A549 (cell line): Measurements from ENCODE around the gene UBAP1. TPM values are rescaled to one million over a fixed set of nuclear protein-coding genes. Genes with fewer than 3 reads are reported as not detected.
A peak's percentile ranks its signal among the peaks of the same experiment; 100 is the strongest.

Experiments used
- ATAC-seq, 2 experiments: fragments of 200-7000 bp in 1 of 2; fragments of >200 bp in 1 of 2; cut with Nextera tagmentation in 1 of 2; cut with Tn5 transposase in 1 of 2; 3 replicates each; pipeline versions ENCODE4 v1.8.0 to v1.9.1; 2018 to 2020; ENCODE audit warnings: mild to moderate bottlenecking in 1 of 2, moderate library complexity in 1 of 2
- CTCF ChIA-PET: fragments of 300-600 bp; sonication (Branson Sonifier 250); formaldehyde crosslinking; extraction: SDS; loops from one replicate; lab custom pipeline; 2021; ENCODE audit warnings: antibody characterized with exemption, inconsistent platforms; lab: Yijun Ruan, JAX
- POLR2A ChIA-PET: fragments of 350-600 bp; formaldehyde crosslinking; extraction: SDS; loops from one replicate; lab custom pipeline; 2021; ENCODE audit warnings: antibody characterized with exemption, inconsistent platforms; lab: Yijun Ruan, JAX
- DNase-seq, 2 experiments: peaks; one replicate each; pipeline versions ENCODE4 v3.0.0 to v3.0.0-alpha.2; 2011 to 2016; ENCODE audit warnings: low read depth in 1 of 2, low spot score in 1 of 2
- FAIRE-seq: peaks from 2 replicates; lab custom pipeline; 2011; peaks lifted over from hg19 to GRCh38; lab: Jason Lieb, UNC
- H3K27ac ChIP-seq, 2 experiments: fragments of >200 bp; sonication (Bioruptor Twin); formaldehyde crosslinking; 3 replicates each; pipeline ENCODE4 v1.5.1; 2016 to 2017
- H3K4me1 ChIP-seq: fragments of >200 bp; sonication (Bioruptor Twin); formaldehyde crosslinking; 3 replicates; pipeline ENCODE4 v1.6.1; 2016
- H3K4me2 ChIP-seq: fragments of >200 bp; sonication (Bioruptor Twin); formaldehyde crosslinking; 3 replicates; pipeline ENCODE4 v1.6.1; 2016
- H3K4me3 ChIP-seq: fragments of >200 bp; sonication (Bioruptor Twin); formaldehyde crosslinking; 3 replicates; pipeline ENCODE4 v1.5.1; 2016
- H3K9me3 ChIP-seq: fragments of >200 bp; sonication (Bioruptor Twin); formaldehyde crosslinking; 3 replicates; pipeline ENCODE4 v1.6.1; 2016
- CBX2 ChIP-seq: fragments of 200-600 bp; sonication (generic); IDR thresholded peaks from 2 replicates; pipeline ENCODE4 v1.6.1; 2016; ENCODE audit warnings: low read depth, mild to moderate bottlenecking, borderline replicate concordance
- CHD4 ChIP-seq: fragments of 200-600 bp; sonication (generic); IDR thresholded peaks from 2 replicates; pipeline ENCODE4 v1.6.1; 2016; ENCODE audit warnings: antibody characterized with exemption, mild to moderate bottlenecking, borderline replicate concordance
- EP300 ChIP-seq, 2 experiments: fragments of >200 bp; sonication (Bioruptor Twin); formaldehyde crosslinking; IDR thresholded peaks; 2 replicates in 1 of 2; 3 replicates in 1 of 2; pipeline ENCODE4 v1.6.1; 2016 to 2017
- ESRRA ChIP-seq: fragments of 150-350 bp; IDR thresholded peaks from 2 replicates; pipeline ENCODE4 v1.6.1; 2014; ENCODE audit warnings: mild to moderate bottlenecking, low read length, borderline replicate concordance
- FOSL2 ChIP-seq, 2 experiments: fragments of 450-650 bp in 1 of 2; fragments of >200 bp in 1 of 2; sonication (Bioruptor Twin) in 1 of 2; formaldehyde crosslinking; IDR thresholded peaks; 2 replicates each; pipeline versions ENCODE4 v1.5.0 to v1.6.1; 2016 to 2020; ENCODE audit warnings: mild to moderate bottlenecking in 1 of 2, moderate library complexity in 1 of 2
- HEYL ChIP-seq: fragments of 250-450 bp; sonication (Bioruptor Pico); IDR thresholded peaks from 2 replicates; pipeline ENCODE4 v1.8.0; 2021; ENCODE audit warnings: mild to moderate bottlenecking, moderate library complexity
- HOXB13 ChIP-seq: fragments of 250-450 bp; sonication (Bioruptor Pico); IDR thresholded peaks from 2 replicates; pipeline ENCODE4 v1.5.0; 2020; ENCODE audit warnings: low read depth, mild to moderate bottlenecking, moderate library complexity
- HOXB5 ChIP-seq: fragments of 250-450 bp; sonication (Bioruptor Pico); IDR thresholded peaks from 2 replicates; pipeline ENCODE4 v1.5.0; 2020; ENCODE audit warnings: mild to moderate bottlenecking, moderate library complexity
- JUN ChIP-seq, 2 experiments: fragments of >200 bp; sonication (Bioruptor Twin); formaldehyde crosslinking; IDR thresholded peaks; 2 replicates in 1 of 2; 3 replicates in 1 of 2; pipeline ENCODE4 v1.6.1; 2016 to 2017
- JUNB ChIP-seq: fragments of >200 bp; sonication (Bioruptor Twin); formaldehyde crosslinking; IDR thresholded peaks from 2 replicates; pipeline ENCODE4 v1.6.1; 2016
- KDM1A ChIP-seq: fragments of 200-600 bp; sonication (generic); IDR thresholded peaks from 2 replicates; pipeline ENCODE4 v1.6.1; 2016; ENCODE audit warnings: low read depth, mild to moderate bottlenecking
- KDM5A ChIP-seq: fragments of 200-600 bp; sonication (generic); IDR thresholded peaks from 2 replicates; pipeline ENCODE4 v1.6.1; 2016; ENCODE audit warnings: antibody characterized with exemption, mild to moderate bottlenecking
- MAFK ChIP-seq: fragments of 450-650 bp; IDR thresholded peaks from 2 replicates; pipeline ENCODE4 v1.6.1; 2014; ENCODE audit not compliant: partially characterized antibody
- NFE2L2 ChIP-seq: fragments of 150-350 bp; conservative IDR thresholded peaks from 2 replicates; pipeline ENCODE4 v1.6.1; 2014; ENCODE audit warnings: low read length
- NR3C1 ChIP-seq: fragments of >200 bp; sonication (Bioruptor Twin); formaldehyde crosslinking; IDR thresholded peaks from 3 replicates; pipeline ENCODE4 v1.6.1; 2017
- POLR2A ChIP-seq: IDR thresholded peaks from 2 replicates; pipeline ENCODE4 v1.6.1; 2012; ENCODE audit warnings: mild to moderate bottlenecking, low read length
- POLR2AphosphoS2 ChIP-seq: conservative IDR thresholded peaks from 2 replicates; pipeline ENCODE4 v1.6.1; 2012; ENCODE audit warnings: low read length, improper control_type of control experiment, inconsistent platforms
- RARB ChIP-seq: fragments of 250-450 bp; sonication (Bioruptor Pico); IDR thresholded peaks from 2 replicates; pipeline ENCODE4 v1.8.0; 2021; ENCODE audit warnings: mild to moderate bottlenecking, moderate library complexity
- RFX5 ChIP-seq: fragments of 450-650 bp; IDR thresholded peaks from 2 replicates; pipeline ENCODE4 v1.7.1; 2014; ENCODE audit warnings: antibody characterized with exemption, mild to moderate bottlenecking, moderate library complexity
- SMC3 ChIP-seq: fragments of >200 bp; sonication (Bioruptor Twin); formaldehyde crosslinking; IDR thresholded peaks from 3 replicates; pipeline ENCODE4 v1.6.1; 2018; ENCODE audit warnings: inconsistent platforms
- SREBF2 ChIP-seq: fragments of 450-650 bp; IDR thresholded peaks from 2 replicates; pipeline ENCODE4 v1.6.1; 2014; ENCODE audit warnings: mild to moderate bottlenecking, moderate library complexity
- TFCP2L1 ChIP-seq: fragments of 250-450 bp; sonication (Bioruptor Pico); IDR thresholded peaks from 2 replicates; pipeline ENCODE4 v1.5.0; 2021; ENCODE audit warnings: mild to moderate bottlenecking
- ZC3H11A ChIP-seq: fragments of 450-650 bp; IDR thresholded peaks from 2 replicates; pipeline ENCODE4 v1.6.1; 2014; ENCODE audit warnings: antibody characterized with exemption, mild to moderate bottlenecking
- ZFP36 ChIP-seq: fragments of 450-650 bp; IDR thresholded peaks from 2 replicates; pipeline ENCODE4 v1.6.1; 2014; ENCODE audit warnings: borderline replicate concordance; ENCODE audit not compliant: partially characterized antibody
- WGBS: methylation state at CpG from one replicate; pipeline ENCODE4 v1.1.6; 2017; ENCODE audit errors: missing lambda C conversion rate; 5-methylcytosine and 5-hydroxymethylcytosine counted together
- polyA plus RNA-seq, 4 experiments: library from polyadenylated mRNA; depleted of rRNA in 3 of 4; stranded (reverse); fragments of >200 nt; fragmentation: RNase III in 1 of 4; extraction: RNeasy Plus Mini Kit Qiagen cat#74134 plus additional on column Dnase treatment in 1 of 4; gene quantifications; 2 replicates in 3 of 4; 3 replicates in 1 of 4; pipeline ENCODE4 v1.2.3, GENCODE V29; 2011 to 2017
- TF ChIP-seq, protein P1 (sequence below): fragments of >200 bp; sonication (Bioruptor Twin); formaldehyde crosslinking; IDR thresholded peaks from 3 replicates; pipeline ENCODE4 v1.5.1; 2016
- TF ChIP-seq, protein P2 (sequence below): IDR thresholded peaks from 2 replicates; pipeline ENCODE4 v1.6.1; 2012
- TF ChIP-seq, protein P3 (sequence below): fragments of 150-350 bp; IDR thresholded peaks from 2 replicates; pipeline ENCODE4 v1.6.1; 2014; ENCODE audit warnings: low read depth, mild to moderate bottlenecking, low read length
- TF ChIP-seq, protein P4 (sequence below): IDR thresholded peaks from 2 replicates; pipeline ENCODE4 v1.6.1; 2012

Gene UBAP1
- polyA plus RNA-seq, 2 of the 4 experiments (the other 2 are of a cell fraction): 38.5 to 73.1 TPM

DNA sequence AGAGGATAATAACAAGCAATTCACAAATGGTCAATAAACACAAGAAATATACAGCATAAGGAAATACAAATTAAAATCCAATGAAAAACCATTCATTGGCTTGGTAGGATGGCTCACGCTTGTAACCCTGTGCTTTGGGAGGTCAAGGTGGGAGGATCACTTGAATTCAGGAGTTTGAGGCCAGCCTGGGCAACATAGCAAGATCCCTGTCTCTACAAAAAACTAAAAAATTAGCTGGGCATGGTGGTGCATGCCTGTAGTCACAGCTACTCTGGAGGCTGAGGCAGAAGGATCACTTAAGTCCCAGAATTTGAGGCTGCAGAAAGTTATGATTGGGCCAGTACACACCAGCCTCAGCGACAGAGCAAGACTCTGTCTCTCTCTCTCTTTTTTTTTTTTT is 20.9 kb upstream of the UBAP1 start:
- WGBS: 85% methylated on average over 2 of the region's 2 CpGs
- DNase-seq (no peak), FAIRE-seq (no peak), ATAC-seq (no peak; a peak in 2 of 6 replicates)
- Histone ChIP-seq H3K9me3 (no peaks in the 10 kb centered on the region), H3K4me3 (no peak overlapping the region), H3K27ac (peak overlapping the region; percentile 84 to 94), H3K4me1 (peaks cover 49% of the 10 kb centered on the region), H3K4me2 (peak overlapping the region; percentile 51)
- ChIA-PET POLR2A (no interaction called here), CTCF (interaction anchor here (0.6 to 3.2 kb wide), 3 partner anchors 30 to 302 kb away, joined by 3 to 14 read pairs (median 4); no protein-coding TSS in a partner anchor)
- TF ChIP-seq, protein P1, sequence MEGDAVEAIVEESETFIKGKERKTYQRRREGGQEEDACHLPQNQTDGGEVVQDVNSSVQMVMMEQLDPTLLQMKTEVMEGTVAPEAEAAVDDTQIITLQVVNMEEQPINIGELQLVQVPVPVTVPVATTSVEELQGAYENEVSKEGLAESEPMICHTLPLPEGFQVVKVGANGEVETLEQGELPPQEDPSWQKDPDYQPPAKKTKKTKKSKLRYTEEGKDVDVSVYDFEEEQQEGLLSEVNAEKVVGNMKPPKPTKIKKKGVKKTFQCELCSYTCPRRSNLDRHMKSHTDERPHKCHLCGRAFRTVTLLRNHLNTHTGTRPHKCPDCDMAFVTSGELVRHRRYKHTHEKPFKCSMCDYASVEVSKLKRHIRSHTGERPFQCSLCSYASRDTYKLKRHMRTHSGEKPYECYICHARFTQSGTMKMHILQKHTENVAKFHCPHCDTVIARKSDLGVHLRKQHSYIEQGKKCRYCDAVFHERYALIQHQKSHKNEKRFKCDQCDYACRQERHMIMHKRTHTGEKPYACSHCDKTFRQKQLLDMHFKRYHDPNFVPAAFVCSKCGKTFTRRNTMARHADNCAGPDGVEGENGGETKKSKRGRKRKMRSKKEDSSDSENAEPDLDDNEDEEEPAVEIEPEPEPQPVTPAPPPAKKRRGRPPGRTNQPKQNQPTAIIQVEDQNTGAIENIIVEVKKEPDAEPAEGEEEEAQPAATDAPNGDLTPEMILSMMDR: no peak
- no peak for TF ChIP-seq POLR2A
- TF ChIP-seq SMC3: no peak
- TF ChIP-seq NR3C1: no peak
- TF ChIP-seq MAFK: no peak
- TF ChIP-seq HOXB13 (CRISPR knock-in tag): no peak
- TF ChIP-seq, protein P2, sequence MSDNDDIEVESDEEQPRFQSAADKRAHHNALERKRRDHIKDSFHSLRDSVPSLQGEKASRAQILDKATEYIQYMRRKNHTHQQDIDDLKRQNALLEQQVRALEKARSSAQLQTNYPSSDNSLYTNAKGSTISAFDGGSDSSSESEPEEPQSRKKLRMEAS: no peak
- TF ChIP-seq RFX5: no peak
- TF ChIP-seq TFCP2L1 (CRISPR knock-in tag): no peak
- TF ChIP-seq ZC3H11A: no peak
- TF ChIP-seq RARB: no peak
- TF ChIP-seq, protein P3, sequence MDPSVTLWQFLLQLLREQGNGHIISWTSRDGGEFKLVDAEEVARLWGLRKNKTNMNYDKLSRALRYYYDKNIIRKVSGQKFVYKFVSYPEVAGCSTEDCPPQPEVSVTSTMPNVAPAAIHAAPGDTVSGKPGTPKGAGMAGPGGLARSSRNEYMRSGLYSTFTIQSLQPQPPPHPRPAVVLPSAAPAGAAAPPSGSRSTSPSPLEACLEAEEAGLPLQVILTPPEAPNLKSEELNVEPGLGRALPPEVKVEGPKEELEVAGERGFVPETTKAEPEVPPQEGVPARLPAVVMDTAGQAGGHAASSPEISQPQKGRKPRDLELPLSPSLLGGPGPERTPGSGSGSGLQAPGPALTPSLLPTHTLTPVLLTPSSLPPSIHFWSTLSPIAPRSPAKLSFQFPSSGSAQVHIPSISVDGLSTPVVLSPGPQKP: no peak
- TF ChIP-seq, protein P4, sequence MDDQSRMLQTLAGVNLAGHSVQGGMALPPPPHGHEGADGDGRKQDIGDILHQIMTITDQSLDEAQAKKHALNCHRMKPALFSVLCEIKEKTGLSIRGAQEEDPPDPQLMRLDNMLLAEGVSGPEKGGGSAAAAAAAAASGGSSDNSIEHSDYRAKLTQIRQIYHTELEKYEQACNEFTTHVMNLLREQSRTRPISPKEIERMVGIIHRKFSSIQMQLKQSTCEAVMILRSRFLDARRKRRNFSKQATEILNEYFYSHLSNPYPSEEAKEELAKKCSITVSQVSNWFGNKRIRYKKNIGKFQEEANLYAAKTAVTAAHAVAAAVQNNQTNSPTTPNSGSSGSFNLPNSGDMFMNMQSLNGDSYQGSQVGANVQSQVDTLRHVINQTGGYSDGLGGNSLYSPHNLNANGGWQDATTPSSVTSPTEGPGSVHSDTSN: no peak
- no peak for TF ChIP-seq POLR2AphosphoS2
- TF ChIP-seq KDM1A: no peak

DNA sequence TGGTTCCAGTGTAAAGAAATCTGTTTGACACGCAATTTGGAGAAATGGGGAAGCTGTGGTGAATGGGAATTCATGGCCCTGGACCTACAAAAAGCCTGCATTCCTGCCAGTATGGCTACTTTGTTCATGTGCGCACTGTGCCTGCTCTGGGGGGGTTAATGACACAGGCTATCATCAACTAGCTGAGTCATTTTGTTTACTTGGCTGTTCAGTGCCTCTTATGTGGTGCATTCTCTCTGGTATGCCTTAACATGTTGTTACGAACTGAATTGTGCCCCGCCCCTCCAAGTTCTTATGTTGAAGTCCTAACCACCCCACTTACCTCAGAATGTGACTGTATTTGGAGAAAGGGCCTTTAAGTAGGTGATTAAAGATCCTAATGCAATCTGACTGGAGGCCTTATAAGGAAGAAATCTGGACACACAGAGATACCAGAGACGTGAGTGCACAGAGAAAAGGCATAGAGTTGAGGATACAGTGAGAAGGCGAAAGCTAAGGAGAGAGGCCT is 20.4 kb upstream of the UBAP1 start:
- peak overlapping the region; percentile 84 to 94 for H3K27ac ChIP-seq
- H3K9me3 ChIP-seq: no peaks in the 10 kb centered on the region
- ChIA-PET CTCF (interaction anchor here (0.6 to 3.2 kb wide), 5 partner anchors 31 to 302 kb away, joined by 3 to 14 read pairs (median 6); no protein-coding TSS in a partner anchor), POLR2A (interaction anchor here (2.3 kb wide), 1 partner anchor 20 kb away, joined by 7 read pairs; the partner anchor contains the start of gene UBAP1)
- peak; percentile 86 for TF ChIP-seq MAFK
- no peak for TF ChIP-seq CHD4
- TF ChIP-seq ZFP36: peak; percentile 7
- peak; percentile 71 for TF ChIP-seq NFE2L2
- peak; percentile 60 for TF ChIP-seq JUNB
- TF ChIP-seq KDM5A: no peak
- no peak for TF ChIP-seq SREBF2
- peak in 1 of 2 experiments; percentile 32; a peak in 2 of 5 replicates for TF ChIP-seq EP300 (IDR thresholded peaks at IDR 0.05)
- 0 out of 2 replicates have a peak, but pooled peaks have one; percentile 17 for TF ChIP-seq HOXB5
- TF ChIP-seq FOSL2 (IDR thresholded peaks at IDR 0.05): peak; percentile 52
- peak; percentile 88 for TF ChIP-seq FOSL2 (CRISPR knock-in tag; IDR thresholded peaks at IDR 0.05)
- TF ChIP-seq CBX2: no peak
- TF ChIP-seq HEYL (CRISPR knock-in tag): peak; percentile 59; the same call in 1 of the 2 replicates
- TF ChIP-seq JUN (IDR thresholded peaks at IDR 0.05): peak in 1 of 2 experiments; percentile 46; a peak in 1 of 5 replicates
- TF ChIP-seq ESRRA: no peak
- TF ChIP-seq, protein P2: peak; percentile 47
- peaks cover 54% of the 10 kb centered on the region for H3K4me1 ChIP-seq
- FAIRE-seq: no peak
- H3K4me2 ChIP-seq: peak overlapping the region; percentile 51
- 35% methylated on average over 6 of the region's 6 CpGs for WGBS
- DNase-seq: peak; percentile 73 to 95
- H3K4me3 ChIP-seq: no peak overlapping the region
- peak; percentile 90 to 94 for ATAC-seq
